Lower lobe of right lung (tissue), 2 donors: ENCODE measurements around the gene TRPM6. TPM values are rescaled to one million over a fixed set of nuclear protein-coding genes. Genes with fewer than 3 reads are reported as not detected.

Experiments
- ATAC-seq, 2 donors: fragments of 200-7000 bp; cut with Tn5 transposase; one replicate each; pipeline ENCODE4 v1.9.1; 2020 to 2022; ENCODE audit warnings: mild to moderate bottlenecking in 2 of 2, moderate library complexity in 2 of 2
- DNase-seq: peaks from one replicate; pipeline ENCODE4 v3.0.0-alpha.2; 2020
- H3K27ac ChIP-seq: fragments of 200-600 bp; one replicate; pipeline ENCODE4 v1.8.0; 2022
- H3K27me3 ChIP-seq: fragments of 200-600 bp; one replicate; pipeline ENCODE4 v1.8.0; 2022; ENCODE audit warnings: low read depth
- H3K36me3 ChIP-seq: fragments of 200-600 bp; one replicate; pipeline ENCODE4 v1.8.0; 2022; ENCODE audit warnings: mild to moderate bottlenecking
- H3K4me1 ChIP-seq: fragments of 200-600 bp; one replicate; pipeline ENCODE4 v1.8.0; 2022
- H3K4me3 ChIP-seq: fragments of 200-600 bp; one replicate; pipeline ENCODE4 v1.8.0; 2022; ENCODE audit warnings: mild to moderate bottlenecking
- H3K9me3 ChIP-seq: fragments of 200-600 bp; one replicate; pipeline ENCODE4 v1.8.0; 2022
- intact Hi-C: fragments of 100-400 bp; cut with DNase I; formaldehyde crosslinking; loops from one replicate; pipeline ENCODE4 v1.11.0; 2022
- total RNA-seq: library from RNA; stranded (reverse); fragmentation: NEBNext Ultra II Directional; extraction: Animal tissue kit (Norgen Biotek cat#: 25700); gene quantifications from one replicate; pipeline ENCODE4 v1.2.1, GENCODE V29; 2021
- TF ChIP-seq, protein P1 (sequence below): fragments of 200-600 bp; IDR thresholded peaks from one replicate; pipeline ENCODE4 v1.8.0; 2022; ENCODE audit warnings: antibody characterized with exemption, mild to moderate bottlenecking
- donor health status: DM: no; HTN: yes; CAD: no; lungs with severe emphysema.

Gene TRPM6
- total RNA-seq, 1 donor from 2014 or later = 0.44 TPM

GRCh38 chr9:74771262-74771585 lies 116.5 kb downstream of the TRPM6 start:
- Histone ChIP-seq H3K9me3 (no peaks in the 10 kb centered on the region), H3K4me3 (no peak overlapping the region), H3K27me3 (no peaks in the 10 kb centered on the region), H3K27ac (no peak overlapping the region), H3K36me3 (no peaks in the 10 kb centered on the region), H3K4me1 (no peaks in the 10 kb centered on the region)
- ATAC-seq (no peak), DNase-seq (no peak)
- TF ChIP-seq, protein P1, sequence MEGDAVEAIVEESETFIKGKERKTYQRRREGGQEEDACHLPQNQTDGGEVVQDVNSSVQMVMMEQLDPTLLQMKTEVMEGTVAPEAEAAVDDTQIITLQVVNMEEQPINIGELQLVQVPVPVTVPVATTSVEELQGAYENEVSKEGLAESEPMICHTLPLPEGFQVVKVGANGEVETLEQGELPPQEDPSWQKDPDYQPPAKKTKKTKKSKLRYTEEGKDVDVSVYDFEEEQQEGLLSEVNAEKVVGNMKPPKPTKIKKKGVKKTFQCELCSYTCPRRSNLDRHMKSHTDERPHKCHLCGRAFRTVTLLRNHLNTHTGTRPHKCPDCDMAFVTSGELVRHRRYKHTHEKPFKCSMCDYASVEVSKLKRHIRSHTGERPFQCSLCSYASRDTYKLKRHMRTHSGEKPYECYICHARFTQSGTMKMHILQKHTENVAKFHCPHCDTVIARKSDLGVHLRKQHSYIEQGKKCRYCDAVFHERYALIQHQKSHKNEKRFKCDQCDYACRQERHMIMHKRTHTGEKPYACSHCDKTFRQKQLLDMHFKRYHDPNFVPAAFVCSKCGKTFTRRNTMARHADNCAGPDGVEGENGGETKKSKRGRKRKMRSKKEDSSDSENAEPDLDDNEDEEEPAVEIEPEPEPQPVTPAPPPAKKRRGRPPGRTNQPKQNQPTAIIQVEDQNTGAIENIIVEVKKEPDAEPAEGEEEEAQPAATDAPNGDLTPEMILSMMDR = no peak
- intact Hi-C loops = loop anchor here (5.0 to 10.0 kb wide), 2 partner anchors 231 to 304 kb away; no protein-coding TSS in a partner anchor

- no peaks in the 10 kb centered on the region for H3K9me3 ChIP-seq
- intact Hi-C loops = loop anchor here (5.0 to 10.0 kb wide), 2 partner anchors 232 to 304 kb away; no protein-coding TSS in a partner anchor
- no peak for DNase-seq
- H3K36me3 ChIP-seq = no peaks in the 10 kb centered on the region
- no peaks in the 10 kb centered on the region for H3K4me1 ChIP-seq
- TF ChIP-seq, protein P1 = peak; percentile 58
- no peaks in the 10 kb centered on the region for H3K27me3 ChIP-seq
- no peak overlapping the region for H3K4me3 ChIP-seq
- peak; percentile 32 to 37 for ATAC-seq
- H3K27ac ChIP-seq = no peak overlapping the region
Measured at GRCh38 chr9:74770508-74771261, 117.0 kb downstream of the TRPM6 start.

DNA sequence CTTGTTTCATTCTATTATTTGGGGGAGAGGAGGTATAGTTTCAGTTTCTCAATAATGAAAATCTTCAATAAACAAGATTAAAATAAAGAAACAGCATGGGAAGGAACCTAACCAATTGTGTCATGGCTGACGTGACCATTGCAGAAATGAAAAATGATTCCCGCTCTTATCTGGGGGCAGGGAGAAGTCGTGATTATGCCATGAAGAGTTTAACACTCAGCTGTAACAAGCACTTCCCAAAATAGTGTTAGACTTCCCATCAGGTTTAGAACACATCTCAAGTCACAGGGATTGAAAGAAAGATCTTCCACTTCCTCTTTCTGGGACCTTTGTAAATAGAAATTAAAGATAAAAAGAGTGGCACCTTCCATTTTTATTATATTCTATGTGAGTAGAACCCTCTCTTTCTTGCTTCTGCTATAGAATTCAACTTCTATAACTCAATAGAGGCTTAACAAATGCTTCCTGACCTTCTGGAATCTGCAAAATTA lies 122.2 kb downstream of the TRPM6 start:
- Histone ChIP-seq H3K9me3 (no peaks in the 10 kb centered on the region), H3K27me3 (no peaks in the 10 kb centered on the region), H3K36me3 (no peaks in the 10 kb centered on the region), H3K4me1 (no peaks in the 10 kb centered on the region), H3K27ac (no peak overlapping the region), H3K4me3 (no peak overlapping the region)
- DNase-seq (no peak), ATAC-seq (no peak)
- intact Hi-C loops = no loop called here
- TF ChIP-seq, protein P1 = no peak

DNA sequence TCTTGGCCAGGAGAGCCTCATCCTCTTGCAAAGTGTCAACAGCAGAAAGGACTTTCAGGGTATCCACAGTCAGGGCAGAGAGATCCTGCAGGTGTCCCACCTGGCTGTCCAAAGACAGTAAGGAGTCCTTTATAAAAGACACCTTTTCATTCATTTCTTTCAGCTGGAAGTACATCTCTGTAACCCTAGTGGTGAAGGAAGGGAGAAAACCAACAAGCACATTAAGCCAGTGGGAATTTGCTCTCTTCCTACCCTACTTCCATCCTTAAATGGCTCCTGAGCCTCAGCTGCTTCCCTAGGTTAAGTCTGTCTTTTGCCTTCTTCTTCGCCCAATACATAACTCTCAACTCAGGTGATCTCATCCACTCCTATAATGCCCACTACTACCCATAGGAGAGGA lies 124.8 kb downstream of the TRPM6 start:
- Histone ChIP-seq H3K27ac (no peak overlapping the region), H3K9me3 (no peaks in the 10 kb centered on the region), H3K4me1 (no peaks in the 10 kb centered on the region), H3K27me3 (no peaks in the 10 kb centered on the region), H3K36me3 (no peaks in the 10 kb centered on the region), H3K4me3 (no peak overlapping the region)
- ATAC-seq (no peak), DNase-seq (no peak)
- TF ChIP-seq, protein P1 = no peak
- intact Hi-C loops = no loop called here

- H3K4me3 ChIP-seq = no peak overlapping the region
- peak in 1 of 2 donors; percentile 12 for ATAC-seq
- no peaks in the 10 kb centered on the region for H3K36me3 ChIP-seq
- DNase-seq = no peak
- H3K4me1 ChIP-seq = no peaks in the 10 kb centered on the region
- TF ChIP-seq, protein P1 = no peak
- no peaks in the 10 kb centered on the region for H3K27me3 ChIP-seq
- intact Hi-C loops = no loop called here
- H3K27ac ChIP-seq = no peak overlapping the region
- H3K9me3 ChIP-seq = no peaks in the 10 kb centered on the region
Measured at GRCh38 chr9:74760031-74760700, 127.6 kb downstream of the TRPM6 start.
